OCI-LY1 (cell line): ENCODE data around the gene IL15.
"Not testable (repeated sequence)": the region's sequence is repeated elsewhere in the genome, so short reads cannot be mapped to it uniquely, and the experiment has no call there.

Experiments
- EZH2 ChIP-seq: fragments of 200-600 bp; sonication (generic), shearing (Covaris generic); IDR thresholded peaks from 2 replicates; pipeline ENCODE4 v1.8.0; 2017; ENCODE audit warnings: borderline replicate concordance, mixed run types, mild to moderate bottlenecking, antibody characterized with exemption, low read length, moderate library complexity, mixed read lengths
- TF ChIP-seq, protein P1 (sequence below): fragments of 200-600 bp; sonication (generic), shearing (Covaris generic); IDR thresholded peaks from 2 replicates; pipeline ENCODE4 v1.5.1; 2017; ENCODE audit warnings: mild to moderate bottlenecking, antibody characterized with exemption, low read length, moderate library complexity, mixed read lengths

DNA sequence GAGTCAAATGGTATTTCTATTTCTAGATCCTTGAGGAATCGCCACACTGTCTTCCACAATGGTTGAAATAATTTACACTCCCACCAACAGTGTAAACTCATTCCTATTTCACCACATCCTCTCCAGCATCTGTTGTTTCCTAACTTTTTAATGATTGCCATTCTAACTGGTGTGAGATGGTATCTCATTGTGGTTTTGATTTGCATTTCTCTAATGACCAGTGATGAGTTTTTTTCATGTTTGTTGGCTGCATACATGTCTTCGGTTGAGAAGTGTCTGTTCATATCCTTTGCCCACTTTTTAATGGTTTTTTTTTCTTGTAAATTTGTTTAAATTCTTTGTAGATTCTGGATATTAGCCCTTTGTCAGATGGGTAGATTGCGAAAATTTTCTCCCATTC is 115.4 kb downstream of the IL15 start:
- TF ChIP-seq, protein P1, sequence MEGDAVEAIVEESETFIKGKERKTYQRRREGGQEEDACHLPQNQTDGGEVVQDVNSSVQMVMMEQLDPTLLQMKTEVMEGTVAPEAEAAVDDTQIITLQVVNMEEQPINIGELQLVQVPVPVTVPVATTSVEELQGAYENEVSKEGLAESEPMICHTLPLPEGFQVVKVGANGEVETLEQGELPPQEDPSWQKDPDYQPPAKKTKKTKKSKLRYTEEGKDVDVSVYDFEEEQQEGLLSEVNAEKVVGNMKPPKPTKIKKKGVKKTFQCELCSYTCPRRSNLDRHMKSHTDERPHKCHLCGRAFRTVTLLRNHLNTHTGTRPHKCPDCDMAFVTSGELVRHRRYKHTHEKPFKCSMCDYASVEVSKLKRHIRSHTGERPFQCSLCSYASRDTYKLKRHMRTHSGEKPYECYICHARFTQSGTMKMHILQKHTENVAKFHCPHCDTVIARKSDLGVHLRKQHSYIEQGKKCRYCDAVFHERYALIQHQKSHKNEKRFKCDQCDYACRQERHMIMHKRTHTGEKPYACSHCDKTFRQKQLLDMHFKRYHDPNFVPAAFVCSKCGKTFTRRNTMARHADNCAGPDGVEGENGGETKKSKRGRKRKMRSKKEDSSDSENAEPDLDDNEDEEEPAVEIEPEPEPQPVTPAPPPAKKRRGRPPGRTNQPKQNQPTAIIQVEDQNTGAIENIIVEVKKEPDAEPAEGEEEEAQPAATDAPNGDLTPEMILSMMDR, result not testable (repeated sequence)
- not testable (repeated sequence) for TF ChIP-seq EZH2
